Measurements from ENCODE around the gene LINGO4.

- no peak for TF ChIP-seq POLR2A (IDR thresholded peaks at IDR 0.05)
- TF ChIP-seq, protein P1, sequence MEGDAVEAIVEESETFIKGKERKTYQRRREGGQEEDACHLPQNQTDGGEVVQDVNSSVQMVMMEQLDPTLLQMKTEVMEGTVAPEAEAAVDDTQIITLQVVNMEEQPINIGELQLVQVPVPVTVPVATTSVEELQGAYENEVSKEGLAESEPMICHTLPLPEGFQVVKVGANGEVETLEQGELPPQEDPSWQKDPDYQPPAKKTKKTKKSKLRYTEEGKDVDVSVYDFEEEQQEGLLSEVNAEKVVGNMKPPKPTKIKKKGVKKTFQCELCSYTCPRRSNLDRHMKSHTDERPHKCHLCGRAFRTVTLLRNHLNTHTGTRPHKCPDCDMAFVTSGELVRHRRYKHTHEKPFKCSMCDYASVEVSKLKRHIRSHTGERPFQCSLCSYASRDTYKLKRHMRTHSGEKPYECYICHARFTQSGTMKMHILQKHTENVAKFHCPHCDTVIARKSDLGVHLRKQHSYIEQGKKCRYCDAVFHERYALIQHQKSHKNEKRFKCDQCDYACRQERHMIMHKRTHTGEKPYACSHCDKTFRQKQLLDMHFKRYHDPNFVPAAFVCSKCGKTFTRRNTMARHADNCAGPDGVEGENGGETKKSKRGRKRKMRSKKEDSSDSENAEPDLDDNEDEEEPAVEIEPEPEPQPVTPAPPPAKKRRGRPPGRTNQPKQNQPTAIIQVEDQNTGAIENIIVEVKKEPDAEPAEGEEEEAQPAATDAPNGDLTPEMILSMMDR (IDR thresholded peaks at IDR 0.05) = no peak
These were observed 48.3 kb upstream of the LINGO4 start, which contains the start of gene THEM5 for GRCh38 chr1:151853411-151853943.
